GM12878 (cell line): Measurements from ENCODE around the gene NR2F1. TPM values are rescaled to one million over a fixed set of nuclear protein-coding genes. Genes with fewer than 3 reads are reported as not detected.

Experiments used
- HDAC2 ChIP-seq: fragments of 200-600 bp; sonication (generic); IDR thresholded peaks from 2 replicates; pipeline ENCODE4 v1.6.1; 2017
- POLR2AphosphoS2 ChIP-seq: IDR thresholded peaks from 2 replicates; pipeline ENCODE4 v1.6.1; 2011; ENCODE audit warnings: low read depth, mild to moderate bottlenecking, low read length, improper control_type of control experiment, moderate library complexity
- POU2F2 ChIP-seq: IDR thresholded peaks from 3 replicates; pipeline ENCODE4 v1.6.1; 2011; ENCODE audit warnings: low read depth, mild to moderate bottlenecking, low read length, borderline replicate concordance
- RAD51 ChIP-seq: fragments of 450-650 bp; IDR thresholded peaks from 2 replicates; pipeline ENCODE4 v1.6.1; 2016; ENCODE audit warnings: moderate library complexity, mild to moderate bottlenecking, inconsistent platforms
- RELA ChIP-seq: fragments of 450-650 bp; IDR thresholded peaks from 2 replicates; pipeline ENCODE4 v1.8.0; 2014; ENCODE audit warnings: borderline replicate concordance; ENCODE audit not compliant: partially characterized antibody
- polyA plus RNA-seq, 11 experiments: library from polyadenylated mRNA; depleted of rRNA in 4 of 11; unstranded in 6 of 11; stranded (reverse) in 5 of 11; fragments of >200 nt; fragmentation: Nextera tagmentation in 4 of 11; fragmentation: Illumina TruSeq in 1 of 11; extraction: Ambion mirVana in 4 of 11; extraction: Trizol in 1 of 11; gene quantifications; 1 replicate in 1 of 11; 2 replicates in 10 of 11; pipeline versions ENCODE4 v1.2.1 to v1.2.3, GENCODE V29; 2011 to 2016; ENCODE audit warnings: inconsistent platforms in 2 of 11, missing spikeins in 2 of 11, low read depth in 1 of 11
- total RNA-seq, 4 experiments: library from RNA; depleted of rRNA in 3 of 4; stranded (reverse); fragments of >200 nt in 3 of 4; fragmentation: Illumina TruSeq in 1 of 4; extraction: Trizol in 1 of 4; gene quantifications; 2 replicates each; pipeline versions ENCODE4 v1.2.1 to v1.2.3, GENCODE V29; 2013 to 2021
- TF ChIP-seq, protein P1 (sequence below): IDR thresholded peaks from 2 replicates; pipeline ENCODE4 v1.6.1; 2012; ENCODE audit warnings: mild to moderate bottlenecking, low read depth, low read length
- TF ChIP-seq, protein P2 (sequence below): fragments of 450-650 bp; IDR thresholded peaks from 2 replicates; pipeline ENCODE4 v1.6.1; 2016; ENCODE audit warnings: mild to moderate bottlenecking

NR2F1 gene
- total and polyA plus RNA-seq, 10 of the 15 experiments (the other 5 are each of a cell fraction or from before 2014, with no cell fraction given) = 0.04 to 0.79 (median 0.36) TPM; not detected in 7

- TF ChIP-seq, protein P1, sequence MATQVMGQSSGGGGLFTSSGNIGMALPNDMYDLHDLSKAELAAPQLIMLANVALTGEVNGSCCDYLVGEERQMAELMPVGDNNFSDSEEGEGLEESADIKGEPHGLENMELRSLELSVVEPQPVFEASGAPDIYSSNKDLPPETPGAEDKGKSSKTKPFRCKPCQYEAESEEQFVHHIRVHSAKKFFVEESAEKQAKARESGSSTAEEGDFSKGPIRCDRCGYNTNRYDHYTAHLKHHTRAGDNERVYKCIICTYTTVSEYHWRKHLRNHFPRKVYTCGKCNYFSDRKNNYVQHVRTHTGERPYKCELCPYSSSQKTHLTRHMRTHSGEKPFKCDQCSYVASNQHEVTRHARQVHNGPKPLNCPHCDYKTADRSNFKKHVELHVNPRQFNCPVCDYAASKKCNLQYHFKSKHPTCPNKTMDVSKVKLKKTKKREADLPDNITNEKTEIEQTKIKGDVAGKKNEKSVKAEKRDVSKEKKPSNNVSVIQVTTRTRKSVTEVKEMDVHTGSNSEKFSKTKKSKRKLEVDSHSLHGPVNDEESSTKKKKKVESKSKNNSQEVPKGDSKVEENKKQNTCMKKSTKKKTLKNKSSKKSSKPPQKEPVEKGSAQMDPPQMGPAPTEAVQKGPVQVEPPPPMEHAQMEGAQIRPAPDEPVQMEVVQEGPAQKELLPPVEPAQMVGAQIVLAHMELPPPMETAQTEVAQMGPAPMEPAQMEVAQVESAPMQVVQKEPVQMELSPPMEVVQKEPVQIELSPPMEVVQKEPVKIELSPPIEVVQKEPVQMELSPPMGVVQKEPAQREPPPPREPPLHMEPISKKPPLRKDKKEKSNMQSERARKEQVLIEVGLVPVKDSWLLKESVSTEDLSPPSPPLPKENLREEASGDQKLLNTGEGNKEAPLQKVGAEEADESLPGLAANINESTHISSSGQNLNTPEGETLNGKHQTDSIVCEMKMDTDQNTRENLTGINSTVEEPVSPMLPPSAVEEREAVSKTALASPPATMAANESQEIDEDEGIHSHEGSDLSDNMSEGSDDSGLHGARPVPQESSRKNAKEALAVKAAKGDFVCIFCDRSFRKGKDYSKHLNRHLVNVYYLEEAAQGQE = no peak
- TF ChIP-seq POU2F2 = no peak
- no peak for TF ChIP-seq RELA
- TF ChIP-seq, protein P2, sequence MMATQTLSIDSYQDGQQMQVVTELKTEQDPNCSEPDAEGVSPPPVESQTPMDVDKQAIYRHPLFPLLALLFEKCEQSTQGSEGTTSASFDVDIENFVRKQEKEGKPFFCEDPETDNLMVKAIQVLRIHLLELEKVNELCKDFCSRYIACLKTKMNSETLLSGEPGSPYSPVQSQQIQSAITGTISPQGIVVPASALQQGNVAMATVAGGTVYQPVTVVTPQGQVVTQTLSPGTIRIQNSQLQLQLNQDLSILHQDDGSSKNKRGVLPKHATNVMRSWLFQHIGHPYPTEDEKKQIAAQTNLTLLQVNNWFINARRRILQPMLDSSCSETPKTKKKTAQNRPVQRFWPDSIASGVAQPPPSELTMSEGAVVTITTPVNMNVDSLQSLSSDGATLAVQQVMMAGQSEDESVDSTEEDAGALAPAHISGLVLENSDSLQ = no peak
- TF ChIP-seq RAD51 = no peak
- TF ChIP-seq HDAC2 = no peak
- TF ChIP-seq POLR2AphosphoS2 = no peak
Observed at GRCh38 chr5:93572101-93572607, 10.9 kb upstream of the NR2F1 start (continued).
